Activated T-cell treated with anti-CD3 and anti-CD28 coated beads, Interleukin-2, amount 50 U/mL, for 24 hours (primary cell): Measurements from ENCODE around the gene RCE1.
"Not testable (repeated sequence)": the region's sequence is repeated elsewhere in the genome, so short reads cannot be mapped to it uniquely, and the experiment has no call there.

ENCODE experiments used
- DNase-seq: peaks from one replicate; pipeline ENCODE4 v3.0.0-alpha.2; 2020
- H3K27ac Mint-ChIP-seq: 2 replicates; pipeline ENCODE4 v1.8.0; 2020; ENCODE audit warnings: mild to moderate bottlenecking, mixed read lengths
- H3K27me3 Mint-ChIP-seq: 2 replicates; pipeline ENCODE4 v1.8.0; 2020; ENCODE audit warnings: mixed read lengths
- H3K36me3 Mint-ChIP-seq: 2 replicates; pipeline ENCODE4 v1.8.0; 2020; ENCODE audit warnings: low read depth, mixed read lengths
- H3K4me1 Mint-ChIP-seq: 2 replicates; pipeline ENCODE4 v1.8.0; 2020; ENCODE audit warnings: low read depth, mixed read lengths
- H3K4me3 Mint-ChIP-seq: 2 replicates; pipeline ENCODE4 v1.8.0; 2020; ENCODE audit warnings: mild to moderate bottlenecking, moderate library complexity, mixed read lengths
- H3K9me3 Mint-ChIP-seq: 2 replicates; pipeline ENCODE4 v1.8.0; 2020; ENCODE audit warnings: mixed read lengths

Gene RCE1, protein sequence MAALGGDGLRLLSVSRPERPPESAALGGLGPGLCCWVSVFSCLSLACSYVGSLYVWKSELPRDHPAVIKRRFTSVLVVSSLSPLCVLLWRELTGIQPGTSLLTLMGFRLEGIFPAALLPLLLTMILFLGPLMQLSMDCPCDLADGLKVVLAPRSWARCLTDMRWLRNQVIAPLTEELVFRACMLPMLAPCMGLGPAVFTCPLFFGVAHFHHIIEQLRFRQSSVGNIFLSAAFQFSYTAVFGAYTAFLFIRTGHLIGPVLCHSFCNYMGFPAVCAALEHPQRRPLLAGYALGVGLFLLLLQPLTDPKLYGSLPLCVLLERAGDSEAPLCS

DNA sequence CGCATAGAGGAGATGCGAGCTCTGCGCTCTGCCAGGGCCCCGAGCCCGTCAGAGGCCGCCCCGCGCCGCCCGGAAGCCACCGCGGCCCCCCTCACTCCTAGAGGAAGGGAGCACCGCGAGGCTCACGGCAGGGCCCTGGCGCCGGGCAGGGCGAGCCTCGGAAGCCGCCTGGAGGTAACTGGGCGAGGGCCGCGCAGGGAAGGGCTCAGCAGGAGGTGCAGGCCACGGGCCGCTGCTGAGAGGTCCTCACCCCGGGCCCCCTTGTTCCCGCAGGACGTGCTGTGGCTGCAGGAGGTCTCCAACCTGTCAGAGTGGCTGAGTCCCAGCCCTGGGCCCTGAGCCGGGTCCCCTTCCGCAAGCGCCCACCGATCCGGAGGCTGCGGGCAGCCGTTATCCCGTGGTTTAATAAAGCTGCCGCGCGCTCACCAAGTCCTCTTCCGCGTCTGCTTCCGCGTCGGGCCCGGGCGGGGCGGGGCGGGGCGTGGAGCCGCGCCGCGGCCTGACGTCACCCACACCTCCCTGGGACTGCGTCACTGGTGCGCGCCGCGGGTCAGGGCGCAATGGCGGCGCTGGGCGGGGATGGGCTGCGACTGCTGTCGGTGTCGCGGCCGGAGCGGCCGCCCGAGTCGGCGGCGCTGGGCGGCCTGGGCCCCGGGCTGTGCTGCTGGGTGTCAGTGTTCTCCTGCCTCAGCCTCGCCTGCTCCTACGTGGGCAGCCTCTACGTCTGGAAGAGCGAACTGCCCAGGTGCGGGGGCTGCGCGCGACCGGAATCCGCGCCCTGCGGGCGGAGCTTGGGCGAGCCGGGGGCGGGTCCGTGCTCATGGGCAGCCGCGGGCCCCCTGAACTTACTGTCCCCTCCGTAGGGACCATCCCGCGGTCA is at the start of gene RCE1:
TSS of gene RCE1 (plus strand) at position 546 of the 880 bp plus-strand sequence. CDS start at position 561, 15 bp downstream.
- H3K36me3 Mint-ChIP-seq = peaks cover 73% of the 10 kb centered on the region
- peaks cover 51% of the 10 kb centered on the region for H3K4me1 Mint-ChIP-seq
- DNase-seq = peak; percentile 94
- no peaks in the 10 kb centered on the region for H3K27me3 Mint-ChIP-seq
- H3K4me3 Mint-ChIP-seq = peak within 1 kb of the TSS; percentile 84
- H3K27ac Mint-ChIP-seq = peak within 1 kb of the TSS; percentile 97
- no peaks in the 10 kb centered on the region for H3K9me3 Mint-ChIP-seq

DNA sequence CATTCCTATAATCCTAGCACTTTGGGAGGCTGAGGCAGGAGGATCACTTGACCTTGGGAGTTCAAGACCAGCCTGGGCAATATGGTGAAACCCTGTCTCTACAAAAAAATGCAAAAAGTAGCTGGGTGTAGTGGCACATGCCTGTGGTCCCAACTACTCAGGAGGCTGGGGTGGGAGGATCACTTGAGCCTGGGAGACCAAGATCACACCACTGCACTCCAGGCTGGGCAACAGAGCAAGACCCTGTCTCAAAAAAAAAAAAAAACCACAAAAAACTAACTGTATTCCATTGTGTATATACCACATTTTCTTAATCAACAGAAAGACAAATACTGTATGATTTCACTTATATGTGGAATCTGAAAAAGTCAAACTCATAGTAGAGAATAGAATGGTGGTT is 43.4 kb upstream of the RCE1 start:
- not testable (repeated sequence) for DNase-seq, H3K27ac Mint-ChIP-seq, H3K4me3 Mint-ChIP-seq, H3K9me3 Mint-ChIP-seq, H3K4me1 Mint-ChIP-seq, H3K27me3 Mint-ChIP-seq, H3K36me3 Mint-ChIP-seq

DNA sequence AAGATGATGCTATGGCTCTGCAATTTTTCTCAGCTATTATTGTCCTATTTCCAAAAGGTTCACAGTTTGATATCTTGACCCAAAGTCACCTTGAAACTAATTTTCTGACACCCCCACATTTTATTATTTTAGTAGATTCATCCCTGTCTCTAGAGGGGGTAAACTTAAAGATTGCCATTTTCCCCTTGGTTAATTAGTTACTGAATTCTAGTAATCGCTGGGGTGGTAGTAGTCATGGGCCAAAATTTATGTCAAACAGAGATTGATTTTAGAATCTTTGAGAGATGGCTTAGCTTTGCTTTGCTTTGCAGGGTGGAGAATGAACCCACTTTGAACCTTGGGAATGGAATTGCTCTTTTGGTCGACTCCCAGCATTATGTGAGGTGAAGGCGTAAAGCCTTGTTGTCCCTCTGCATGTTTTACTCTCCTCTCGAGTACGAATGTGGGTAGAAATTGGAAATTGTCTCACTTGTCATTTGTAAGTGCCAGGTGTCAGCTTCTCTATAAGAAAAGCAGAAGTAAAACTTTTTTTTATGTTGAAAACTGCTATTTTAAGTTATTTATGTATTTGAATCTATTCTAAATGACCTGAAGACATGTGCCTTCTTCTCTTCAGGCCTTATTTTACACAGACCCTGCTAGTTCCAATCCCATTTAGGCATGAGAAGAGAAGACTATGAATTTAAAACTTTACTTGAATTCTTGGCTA is 42.4 kb upstream of the RCE1 start:
- H3K36me3 Mint-ChIP-seq = peaks cover 2% of the 10 kb centered on the region
- H3K27ac Mint-ChIP-seq = no peak overlapping the region
- H3K9me3 Mint-ChIP-seq = no peaks in the 10 kb centered on the region
- H3K4me3 Mint-ChIP-seq = no peak overlapping the region
- no peaks in the 10 kb centered on the region for H3K27me3 Mint-ChIP-seq
- DNase-seq = no peak
- no peaks in the 10 kb centered on the region for H3K4me1 Mint-ChIP-seq

DNA sequence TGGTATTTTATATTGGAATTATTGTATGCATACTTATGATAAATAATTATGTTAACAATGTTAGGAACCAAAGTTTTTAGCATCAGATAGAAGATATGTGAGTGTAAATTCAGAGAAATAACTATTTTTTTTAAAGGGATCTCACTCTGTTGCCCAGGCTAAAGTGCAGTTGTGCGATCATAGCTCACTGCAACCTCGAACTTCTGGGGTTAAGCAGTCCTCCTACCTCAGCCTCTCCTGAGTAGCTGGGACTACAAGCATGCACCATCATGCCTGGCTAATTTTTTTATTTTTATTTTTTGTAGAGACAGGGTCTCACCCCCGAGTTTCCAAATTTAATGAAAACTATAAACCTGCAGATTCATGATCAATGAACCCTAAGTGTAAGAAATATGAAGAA is 33.6 kb upstream of the RCE1 start:
- no peak overlapping the region for H3K27ac Mint-ChIP-seq
- H3K36me3 Mint-ChIP-seq = peaks cover 2% of the 10 kb centered on the region
- no peak for DNase-seq
- H3K4me3 Mint-ChIP-seq = no peak overlapping the region
- H3K27me3 Mint-ChIP-seq = no peaks in the 10 kb centered on the region
- H3K4me1 Mint-ChIP-seq = no peaks in the 10 kb centered on the region
- no peaks in the 10 kb centered on the region for H3K9me3 Mint-ChIP-seq

DNA sequence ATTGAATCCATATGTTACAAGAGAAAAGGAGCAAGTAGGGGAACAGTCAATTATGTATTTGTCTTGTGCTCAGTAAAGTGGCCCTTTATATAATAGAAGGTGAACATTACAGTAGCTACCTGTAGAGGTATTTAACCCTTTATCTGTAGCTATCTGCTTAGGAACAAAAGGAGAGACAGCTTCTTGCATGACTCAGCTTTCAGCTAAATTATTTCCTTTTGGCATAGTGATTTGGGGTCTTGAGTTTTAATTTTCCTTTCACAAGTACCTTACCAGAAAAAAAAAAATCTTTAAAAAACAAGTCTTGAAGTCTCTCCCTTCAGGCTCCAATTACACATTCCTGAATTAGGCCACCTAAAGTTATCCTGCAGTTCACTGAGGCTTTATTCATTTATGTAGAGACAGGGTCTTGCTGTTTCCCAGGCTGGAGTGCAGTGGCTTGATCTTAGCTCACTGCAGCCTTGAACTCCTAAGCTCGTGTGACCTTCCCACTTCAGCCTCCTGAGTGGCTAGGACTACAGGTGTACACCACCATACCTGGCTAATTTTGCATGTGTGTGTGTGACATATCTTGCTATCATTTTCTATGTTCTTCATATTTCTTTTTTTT is 32.6 kb upstream of the RCE1 start:
- Mint-ChIP-seq H3K4me1 (peaks cover 3% of the 10 kb centered on the region), H3K9me3 (no peaks in the 10 kb centered on the region), H3K36me3 (peaks cover 2% of the 10 kb centered on the region), H3K4me3 (no peak overlapping the region), H3K27me3 (no peaks in the 10 kb centered on the region), H3K27ac (no peak overlapping the region)
- no peak for DNase-seq

DNA sequence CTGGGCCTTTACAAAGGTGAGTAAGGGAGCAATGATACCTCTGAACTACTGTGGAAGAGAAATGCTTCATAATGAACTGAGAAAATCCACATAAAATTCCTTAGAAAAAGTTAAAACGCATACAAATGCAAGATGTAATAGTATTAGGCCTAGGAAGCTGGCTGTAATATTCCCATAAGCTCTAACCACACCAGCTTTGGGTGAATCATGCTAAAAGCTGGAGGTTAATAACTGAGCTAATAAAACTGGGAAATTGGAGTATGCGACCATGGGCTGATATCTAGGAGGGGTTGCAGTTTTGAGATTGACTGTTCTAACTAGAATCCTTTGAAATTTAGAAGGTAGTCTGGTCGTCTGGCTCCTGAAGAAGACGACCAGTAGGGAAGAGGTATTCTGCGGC is 28.6 kb upstream of the RCE1 start:
- Mint-ChIP-seq H3K36me3 (no peaks in the 10 kb centered on the region), H3K4me3 (no peak overlapping the region), H3K9me3 (no peaks in the 10 kb centered on the region), H3K27ac (no peak overlapping the region), H3K4me1 (peaks cover 7% of the 10 kb centered on the region), H3K27me3 (no peaks in the 10 kb centered on the region)
- no peak for DNase-seq

DNA sequence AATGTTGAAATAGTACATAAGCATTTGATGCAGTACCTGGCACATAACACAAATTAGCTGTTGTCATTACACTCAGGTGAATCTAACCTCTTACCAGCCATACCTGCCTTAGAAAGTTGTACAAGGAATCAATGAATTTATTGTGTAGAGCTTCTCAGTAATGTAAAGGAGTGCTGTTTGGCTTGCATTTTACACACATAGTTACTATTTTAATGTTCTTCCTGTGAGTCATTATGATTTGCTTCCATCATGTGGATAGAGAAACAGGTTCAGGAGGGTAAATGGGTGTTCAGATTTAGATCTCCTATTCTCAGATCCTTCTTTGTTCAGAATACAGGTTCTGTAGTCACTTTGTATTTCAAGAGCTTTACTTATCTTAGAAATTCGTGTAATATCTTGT is 27.6 kb upstream of the RCE1 start:
- H3K4me3 Mint-ChIP-seq = no peak overlapping the region
- no peaks in the 10 kb centered on the region for H3K27me3 Mint-ChIP-seq
- no peak overlapping the region for H3K27ac Mint-ChIP-seq
- peaks cover 7% of the 10 kb centered on the region for H3K4me1 Mint-ChIP-seq
- no peak for DNase-seq
- H3K36me3 Mint-ChIP-seq = no peaks in the 10 kb centered on the region
- no peaks in the 10 kb centered on the region for H3K9me3 Mint-ChIP-seq

DNA sequence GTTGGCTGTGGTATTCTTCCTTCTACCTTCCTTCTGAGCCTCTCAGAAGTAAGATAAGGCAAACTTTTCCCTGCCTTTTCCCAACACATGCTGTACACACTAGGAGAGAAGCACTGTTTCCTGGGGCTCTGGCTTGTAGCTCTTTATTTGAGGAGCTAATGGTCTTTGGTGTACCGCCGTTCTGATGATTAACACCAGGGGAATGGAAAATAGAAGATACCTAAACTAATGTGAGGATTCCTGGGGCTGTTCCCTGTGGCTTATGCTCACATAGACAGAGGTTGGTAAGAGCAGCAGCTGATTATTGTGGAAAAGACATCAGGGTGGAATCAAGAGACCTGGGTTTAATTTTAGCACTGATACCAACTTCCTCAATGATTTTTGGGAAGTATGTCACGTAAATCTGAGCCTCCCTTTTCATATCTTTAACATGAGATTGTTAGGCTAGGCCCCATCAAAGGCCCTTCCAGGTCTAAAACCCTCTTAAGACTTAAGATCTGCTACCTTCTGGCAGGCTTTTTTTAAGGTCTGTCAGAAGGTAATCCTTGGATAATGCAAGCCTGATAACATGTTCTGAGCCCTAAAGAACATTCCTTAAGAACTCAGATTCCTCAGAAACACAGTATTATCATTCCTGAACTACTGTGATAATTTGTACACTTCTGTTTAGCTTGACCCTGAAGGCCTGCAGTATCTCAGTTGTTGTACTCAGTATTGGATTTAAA is 24.8 kb upstream of the RCE1 start:
- H3K4me3 Mint-ChIP-seq = no peak overlapping the region
- peaks cover 7% of the 10 kb centered on the region for H3K4me1 Mint-ChIP-seq
- H3K36me3 Mint-ChIP-seq = no peaks in the 10 kb centered on the region
- DNase-seq = no peak
- H3K9me3 Mint-ChIP-seq = no peaks in the 10 kb centered on the region
- H3K27ac Mint-ChIP-seq = no peak overlapping the region
- no peaks in the 10 kb centered on the region for H3K27me3 Mint-ChIP-seq

DNA sequence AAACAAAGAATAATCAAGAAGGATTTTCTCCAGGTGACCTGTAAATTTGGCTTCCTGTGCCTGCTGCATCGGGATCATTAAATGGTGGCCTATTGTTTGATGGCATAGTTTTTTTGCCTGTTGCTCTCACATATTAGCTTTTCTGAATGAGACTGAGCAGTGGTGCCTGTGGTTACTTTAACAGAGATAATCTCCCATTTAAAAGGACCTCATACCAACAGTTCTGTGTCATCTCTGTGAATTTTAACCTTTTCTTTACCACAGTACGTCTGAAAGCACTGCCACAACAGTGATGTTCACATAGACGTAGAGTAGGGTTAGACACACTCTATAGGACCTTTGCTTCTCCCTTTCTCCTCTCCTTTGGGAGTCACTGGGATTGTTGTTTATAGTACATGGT is 22.9 kb upstream of the RCE1 start:
- Mint-ChIP-seq H3K27me3 (no peaks in the 10 kb centered on the region), H3K4me1 (peaks cover 6% of the 10 kb centered on the region), H3K9me3 (no peaks in the 10 kb centered on the region), H3K27ac (no peak overlapping the region), H3K36me3 (no peaks in the 10 kb centered on the region), H3K4me3 (no peak overlapping the region)
- no peak for DNase-seq

DNA sequence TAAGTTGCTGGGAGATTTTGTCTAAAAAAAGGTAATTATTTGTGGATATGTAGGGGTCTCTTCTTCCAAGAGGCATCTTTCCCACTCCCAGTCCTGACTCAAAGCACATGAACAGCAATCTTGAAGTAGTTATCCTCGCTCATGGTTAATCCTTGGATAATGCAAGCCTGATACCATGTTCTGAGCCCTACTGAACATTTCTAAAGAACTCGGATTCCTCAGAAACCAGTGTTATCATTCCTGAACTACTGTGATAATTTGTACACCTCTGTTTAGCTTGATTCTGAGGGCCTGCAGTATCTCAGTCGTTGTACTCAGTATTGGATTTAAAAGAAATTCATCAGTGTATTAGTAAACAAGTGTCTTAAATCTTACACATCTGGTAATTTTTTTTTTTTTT is 22.3 kb upstream of the RCE1 start:
- H3K4me1 Mint-ChIP-seq = peaks cover 1% of the 10 kb centered on the region
- no peaks in the 10 kb centered on the region for H3K27me3 Mint-ChIP-seq
- no peaks in the 10 kb centered on the region for H3K36me3 Mint-ChIP-seq
- no peaks in the 10 kb centered on the region for H3K9me3 Mint-ChIP-seq
- DNase-seq = no peak
- no peak overlapping the region for H3K27ac Mint-ChIP-seq
- no peak overlapping the region for H3K4me3 Mint-ChIP-seq

DNA sequence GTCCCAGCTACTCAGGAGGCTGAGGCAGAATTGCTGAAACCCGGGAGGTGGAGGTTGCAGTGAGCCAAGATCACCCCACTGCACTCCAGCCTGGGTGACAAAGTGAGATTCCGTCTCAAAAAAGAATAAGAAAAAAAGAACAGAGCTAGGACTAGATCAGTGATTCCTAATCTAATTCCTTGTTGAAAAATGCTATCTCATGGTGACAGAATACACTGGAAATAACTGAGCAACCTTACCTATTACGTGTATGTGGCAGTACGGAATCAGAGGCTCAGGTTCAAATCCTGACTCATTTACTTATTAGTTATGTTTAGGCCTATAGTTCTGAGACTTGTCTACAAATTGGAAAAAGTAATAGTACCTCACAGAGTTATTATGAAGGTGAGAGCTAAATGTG is 19.5 kb upstream of the RCE1 start:
- H3K4me1 Mint-ChIP-seq = no peaks in the 10 kb centered on the region
- peaks cover 8% of the 10 kb centered on the region for H3K36me3 Mint-ChIP-seq
- H3K4me3 Mint-ChIP-seq = no peak overlapping the region
- H3K27me3 Mint-ChIP-seq = no peaks in the 10 kb centered on the region
- H3K27ac Mint-ChIP-seq = no peak overlapping the region
- H3K9me3 Mint-ChIP-seq = no peaks in the 10 kb centered on the region
- no peak for DNase-seq

DNA sequence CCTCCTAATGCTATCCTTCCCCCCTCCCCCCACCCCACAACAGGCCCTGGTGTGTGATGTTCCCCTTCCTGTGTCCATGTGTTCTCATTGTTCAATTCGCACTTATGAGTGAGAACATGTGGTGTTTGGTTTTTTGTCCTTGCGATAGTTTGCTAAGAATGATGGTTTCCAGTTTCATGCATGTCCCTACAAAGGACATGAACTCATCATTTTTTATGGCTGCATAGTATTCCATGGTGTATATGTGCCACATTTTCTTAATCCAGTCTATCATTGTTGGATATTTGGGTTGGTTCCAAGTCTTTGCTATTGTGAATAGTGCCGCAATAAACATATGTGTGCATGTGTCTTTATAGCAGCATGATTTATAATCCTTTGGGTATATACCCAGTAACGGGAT is 18.7 kb upstream of the RCE1 start:
- not testable (repeated sequence) for H3K4me1 Mint-ChIP-seq, H3K27me3 Mint-ChIP-seq, H3K36me3 Mint-ChIP-seq, H3K4me3 Mint-ChIP-seq, H3K9me3 Mint-ChIP-seq, H3K27ac Mint-ChIP-seq, DNase-seq

DNA sequence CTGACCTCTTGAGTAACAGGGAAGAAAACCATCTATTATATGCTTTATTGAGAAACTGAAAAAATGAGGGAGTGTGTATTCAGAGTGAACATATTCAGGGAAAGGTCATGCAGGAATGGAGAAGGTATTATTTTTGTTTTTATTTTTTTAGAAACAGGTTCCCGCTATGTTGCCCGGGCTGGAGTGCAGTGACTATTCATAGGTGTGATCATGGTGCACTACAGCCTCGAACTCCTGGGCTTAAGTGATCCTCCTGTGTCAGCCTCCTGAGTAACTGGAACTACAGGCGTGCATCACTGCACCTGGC is 8.7 kb upstream of the RCE1 start:
- no peaks in the 10 kb centered on the region for H3K27me3 Mint-ChIP-seq
- H3K36me3 Mint-ChIP-seq = peaks cover 12% of the 10 kb centered on the region
- no peak overlapping the region for H3K4me3 Mint-ChIP-seq
- no peak for DNase-seq
- H3K9me3 Mint-ChIP-seq = no peaks in the 10 kb centered on the region
- H3K4me1 Mint-ChIP-seq = peaks cover 13% of the 10 kb centered on the region
- no peak overlapping the region for H3K27ac Mint-ChIP-seq

DNA sequence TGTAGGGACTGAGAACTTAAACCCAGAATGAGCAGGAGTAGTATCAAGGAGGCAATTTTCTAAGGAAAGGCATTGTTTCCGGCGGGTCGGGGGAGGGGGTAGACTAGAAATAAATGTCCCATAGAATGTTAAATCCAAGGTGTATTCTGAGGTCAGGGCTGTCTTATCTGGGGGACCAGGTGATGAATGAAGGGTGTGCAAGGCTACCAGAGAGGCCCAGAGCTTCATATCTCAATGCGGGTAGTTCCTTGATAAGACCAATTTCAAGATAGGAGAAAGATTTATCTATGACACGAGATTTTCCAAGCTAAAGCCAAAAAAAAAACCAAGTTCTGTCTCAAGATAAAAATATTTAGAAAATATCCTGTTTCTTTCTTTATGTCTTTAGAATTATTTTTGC is 8.3 kb upstream of the RCE1 start:
- H3K9me3 Mint-ChIP-seq = no peaks in the 10 kb centered on the region
- H3K27me3 Mint-ChIP-seq = no peaks in the 10 kb centered on the region
- H3K27ac Mint-ChIP-seq = no peak overlapping the region
- no peak for DNase-seq
- H3K36me3 Mint-ChIP-seq = peaks cover 15% of the 10 kb centered on the region
- peaks cover 18% of the 10 kb centered on the region for H3K4me1 Mint-ChIP-seq
- no peak overlapping the region for H3K4me3 Mint-ChIP-seq
